ENCODE data around the gene CACNG3. TPM values are rescaled to one million over a fixed set of nuclear protein-coding genes. Genes with fewer than 3 reads are reported as not detected.

Gene CACNG3
- total RNA-seq, 3 donors from 2014 or later (not counting 1 experiment from before 2014, with no cell fraction given), result not detected

GRCh38 chr16:24372824-24373223 lies 116.7 kb downstream of the CACNG3 start:
- Histone ChIP-seq H3K27ac (ENCODE audit: low read length) (no peak overlapping the region), H3K36me3 (ENCODE audit: control insufficient read depth, insufficient read depth, low read length) (no peaks in the 10 kb centered on the region), H3K4me1 (ENCODE audit: control insufficient read depth, insufficient read depth, low read length) (no peaks in the 10 kb centered on the region), H3K4me3 (ENCODE audit: low read length) (no peak overlapping the region), H3K9me3 (ENCODE audit: control insufficient read depth, insufficient read depth, low read length) (peaks cover 3% of the 10 kb centered on the region), H3K27me3 (ENCODE audit: control insufficient read depth, insufficient read depth, low read length) (no peaks in the 10 kb centered on the region)
- TF ChIP-seq, protein P1, sequence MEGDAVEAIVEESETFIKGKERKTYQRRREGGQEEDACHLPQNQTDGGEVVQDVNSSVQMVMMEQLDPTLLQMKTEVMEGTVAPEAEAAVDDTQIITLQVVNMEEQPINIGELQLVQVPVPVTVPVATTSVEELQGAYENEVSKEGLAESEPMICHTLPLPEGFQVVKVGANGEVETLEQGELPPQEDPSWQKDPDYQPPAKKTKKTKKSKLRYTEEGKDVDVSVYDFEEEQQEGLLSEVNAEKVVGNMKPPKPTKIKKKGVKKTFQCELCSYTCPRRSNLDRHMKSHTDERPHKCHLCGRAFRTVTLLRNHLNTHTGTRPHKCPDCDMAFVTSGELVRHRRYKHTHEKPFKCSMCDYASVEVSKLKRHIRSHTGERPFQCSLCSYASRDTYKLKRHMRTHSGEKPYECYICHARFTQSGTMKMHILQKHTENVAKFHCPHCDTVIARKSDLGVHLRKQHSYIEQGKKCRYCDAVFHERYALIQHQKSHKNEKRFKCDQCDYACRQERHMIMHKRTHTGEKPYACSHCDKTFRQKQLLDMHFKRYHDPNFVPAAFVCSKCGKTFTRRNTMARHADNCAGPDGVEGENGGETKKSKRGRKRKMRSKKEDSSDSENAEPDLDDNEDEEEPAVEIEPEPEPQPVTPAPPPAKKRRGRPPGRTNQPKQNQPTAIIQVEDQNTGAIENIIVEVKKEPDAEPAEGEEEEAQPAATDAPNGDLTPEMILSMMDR (IDR thresholded peaks at IDR 0.05), result no peak
- intact Hi-C loops (cut with micrococcal nuclease), result no loop called here
- no peaks in the 10 kb centered on the region for H3K4me1 Mint-ChIP-seq
- no peaks in the 10 kb centered on the region for H3K9me3 Mint-ChIP-seq
- H3K4me3 Mint-ChIP-seq, result no peak overlapping the region
- 87% methylated on average over 5 of the region's 5 CpGs for WGBS (ENCODE audit: insufficient coverage)
- peaks cover 0 to 3% of the 10 kb centered on the region in 2 donors for H3K27me3 Mint-ChIP-seq (ENCODE audit: low read depth in 2 of 2)
- no peak overlapping the region for H3K27ac Mint-ChIP-seq
- H3K36me3 Mint-ChIP-seq, result no peaks in the 10 kb centered on the region
- ATAC-seq (no peak), DNase-seq (no peak)

- WGBS (ENCODE audit: insufficient coverage), result no CpG with 5 or more reads among the region's 2 CpGs
- TF ChIP-seq, protein P1 (IDR thresholded peaks at IDR 0.05), result no peak
- H3K27ac Mint-ChIP-seq, result no peak overlapping the region
- Histone ChIP-seq H3K27me3 (ENCODE audit: control insufficient read depth, insufficient read depth, low read length) (no peaks in the 10 kb centered on the region), H3K36me3 (ENCODE audit: control insufficient read depth, insufficient read depth, low read length) (no peaks in the 10 kb centered on the region), H3K4me3 (ENCODE audit: low read length) (no peak overlapping the region), H3K27ac (ENCODE audit: low read length) (no peak overlapping the region), H3K9me3 (ENCODE audit: control insufficient read depth, insufficient read depth, low read length) (peaks cover 7% of the 10 kb centered on the region), H3K4me1 (ENCODE audit: control insufficient read depth, insufficient read depth, low read length) (no peaks in the 10 kb centered on the region)
- no peak overlapping the region for H3K4me3 Mint-ChIP-seq
- peaks cover 5 to 11% of the 10 kb centered on the region in 2 donors for H3K9me3 Mint-ChIP-seq
- H3K27me3 Mint-ChIP-seq (ENCODE audit: low read depth in 2 of 2), result peaks cover 2 to 10% of the 10 kb centered on the region in 2 donors
- H3K4me1 Mint-ChIP-seq, result no peaks in the 10 kb centered on the region
- ATAC-seq (no peak), DNase-seq (no peak)
- intact Hi-C loops (cut with micrococcal nuclease), result no loop called here
- H3K36me3 Mint-ChIP-seq, result peaks cover 6% of the 10 kb centered on the region
These were observed 122.9 kb downstream of the CACNG3 start for GRCh38 chr16:24378999-24379398.

DNA sequence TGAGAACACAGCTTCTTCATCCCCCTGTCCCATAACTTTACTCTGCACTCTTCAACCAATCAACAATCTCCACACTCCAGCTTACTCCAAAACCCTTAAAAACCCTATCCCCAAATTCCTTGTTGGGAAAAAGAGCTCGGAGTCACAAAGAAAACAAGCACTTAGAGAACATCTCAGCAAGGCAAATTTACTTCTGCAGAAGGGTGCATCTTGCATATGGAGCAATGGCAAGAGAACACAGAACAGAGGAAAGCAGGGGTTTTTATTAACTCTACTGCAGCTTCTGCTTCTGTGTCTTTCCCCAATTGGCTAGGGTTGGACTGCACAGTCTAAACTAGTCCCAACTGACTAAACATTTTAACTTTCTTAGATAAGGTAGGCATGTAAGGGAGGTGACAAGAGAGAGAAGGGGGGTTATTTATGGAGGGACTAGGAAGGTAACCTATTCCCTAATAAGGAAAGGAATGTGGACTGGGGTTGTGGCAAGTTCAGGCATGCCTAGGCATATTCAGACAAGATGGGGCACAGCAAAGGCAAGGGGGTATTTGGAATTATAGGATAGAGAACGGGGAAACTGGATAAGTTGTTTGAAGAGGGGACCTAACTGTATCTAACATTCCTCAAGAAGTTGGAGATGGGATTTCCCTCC lies 125.5 kb downstream of the CACNG3 start:
- Mint-ChIP-seq H3K27me3 (ENCODE audit: low read depth in 2 of 2) (peaks cover 5 to 14% of the 10 kb centered on the region in 2 donors), H3K9me3 (peaks cover 5 to 11% of the 10 kb centered on the region in 2 donors), H3K4me3 (no peak overlapping the region), H3K4me1 (no peaks in the 10 kb centered on the region), H3K27ac (no peak overlapping the region), H3K36me3 (peaks cover 6% of the 10 kb centered on the region)
- no peak overlapping the region for H3K27ac ChIP-seq (ENCODE audit: low read length)
- ATAC-seq, result no peak
- TF ChIP-seq, protein P1 (IDR thresholded peaks at IDR 0.05), result no peak
- WGBS (ENCODE audit: insufficient coverage), result 42% methylated on average over 1 of the region's 2 CpGs
- no peaks in the 10 kb centered on the region for H3K4me1 ChIP-seq (ENCODE audit: control insufficient read depth, insufficient read depth, low read length)
- no peaks in the 10 kb centered on the region for H3K27me3 ChIP-seq (ENCODE audit: control insufficient read depth, insufficient read depth, low read length)
- peaks cover 7% of the 10 kb centered on the region for H3K9me3 ChIP-seq (ENCODE audit: control insufficient read depth, insufficient read depth, low read length)
- DNase-seq, result no peak
- H3K4me3 ChIP-seq (ENCODE audit: low read length), result no peak overlapping the region
- intact Hi-C loops (cut with micrococcal nuclease), result no loop called here
- no peaks in the 10 kb centered on the region for H3K36me3 ChIP-seq (ENCODE audit: control insufficient read depth, insufficient read depth, low read length)
